Gastrocnemius medialis (tissue), 4 donors: ENCODE results near the gene ZNF511. TPM values are rescaled to one million over a fixed set of nuclear protein-coding genes. Genes with fewer than 3 reads are reported as not detected.
A peak's percentile ranks its signal among the peaks of the same experiment; 100 is the strongest.

Experiments
- ATAC-seq, 2 donors: fragments of 150-250 bp; one replicate each; pipeline ENCODE4 v1.9.1; 2016
- DNase-seq, 2 donors: peaks; one replicate each; pipeline ENCODE4 v3.0.0-alpha.2; 2019
- H3K27ac ChIP-seq, 4 donors: fragments of 200-600 bp; sonication (generic); 1 replicate in 1 of 4; 2 replicates in 3 of 4; pipeline ENCODE4 v1.5.1; 2016 to 2018; ENCODE audit warnings: mild to moderate bottlenecking in 2 of 4, moderate library complexity in 1 of 4
- H3K27me3 ChIP-seq, 3 donors: fragments of 200-600 bp; sonication (generic) in 2 of 3; 1 replicate in 1 of 3; 2 replicates in 2 of 3; pipeline versions ENCODE4 v1.5.1 to v1.6.0; 2016 to 2019; ENCODE audit warnings: mild to moderate bottlenecking in 1 of 3, moderate library complexity in 1 of 3
- H3K36me3 ChIP-seq, 2 donors: fragments of 200-600 bp; sonication (generic) in 1 of 2; one replicate each; pipeline ENCODE4 v1.5.1; 2017 to 2018
- H3K4me1 ChIP-seq, 2 donors: fragments of 200-600 bp; sonication (generic) in 1 of 2; one replicate each; pipeline ENCODE4 v1.5.1; 2016 to 2017; ENCODE audit warnings: mild to moderate bottlenecking in 2 of 2
- H3K4me3 ChIP-seq, 4 donors: fragments of 200-600 bp; sonication (generic) in 3 of 4; 1 replicate in 1 of 4; 2 replicates in 3 of 4; pipeline ENCODE4 v1.5.1; 2016 to 2019; ENCODE audit warnings: mild to moderate bottlenecking in 2 of 4
- H3K9me3 ChIP-seq, 3 donors: fragments of 200-600 bp; sonication (generic) in 2 of 3; 1 replicate in 1 of 3; 2 replicates in 2 of 3; pipeline ENCODE4 v1.5.1; 2016 to 2019
- CTCF ChIP-seq, 5 experiments: fragments of 450-650 bp in 3 of 5; fragments of 200-600 bp in 2 of 5; sonication (generic) in 2 of 5; IDR thresholded peaks in 4 of 5; conservative IDR thresholded peaks in 1 of 5; 1 replicate in 4 of 5; 2 replicates in 1 of 5; pipeline ENCODE4 v1.5.1; 2016 to 2019; ENCODE audit warnings: antibody characterized with exemption in 5 of 5, mild to moderate bottlenecking in 3 of 5, moderate library complexity in 3 of 5
- POLR2A ChIP-seq, 2 donors: fragments of 450-650 bp; IDR thresholded peaks; one replicate each; pipeline ENCODE4 v1.6.1; 2017; ENCODE audit warnings: antibody characterized with exemption in 2 of 2, mild to moderate bottlenecking in 2 of 2, moderate library complexity in 2 of 2
- in situ Hi-C, 4 donors: fragments of 200-750 bp; cut with MboI; loops; one replicate each; pipeline versions ENCODE4 v1.15.0 to v1.8.0; 2017; ENCODE audit warnings: low sequenced_read_pairs in 4 of 4
- intact Hi-C: fragments of 100-400 bp; cut with DNase I; formaldehyde crosslinking; loops from one replicate; pipeline ENCODE4 v1.15.1; 2023; ENCODE audit warnings: low total_unique reads
- total RNA-seq, 4 donors: library from RNA; depleted of rRNA; stranded (reverse); fragments of >200 nt; gene quantifications; one replicate each; pipeline versions ENCODE4 v1.1.0 to v1.2.3, GENCODE V29; 2016

Gene ZNF511
- total RNA-seq, 4 donors from 2014 or later = 25.0 to 49.5 (median 41.9) TPM

- no peak overlapping the region for H3K4me3 ChIP-seq
- DNase-seq = no peak
- no peaks in the 10 kb centered on the region for H3K27me3 ChIP-seq
- TF ChIP-seq POLR2A (IDR thresholded peaks at IDR 0.05) (no peak), CTCF (IDR thresholded peaks at IDR 0.05 in 4 of 5, conservative IDR thresholded peaks at IDR 0.05 in 1 of 5) (no peak)
- no peak for ATAC-seq
- H3K27ac ChIP-seq = no peak overlapping the region
- in situ Hi-C loops = no loop called here
- no peaks in the 10 kb centered on the region for H3K9me3 ChIP-seq
- intact Hi-C loops = no loop called here
- H3K36me3 ChIP-seq = peaks cover 0 to 32% of the 10 kb centered on the region in 2 donors
- H3K4me1 ChIP-seq = peaks cover 23 to 24% of the 10 kb centered on the region in 2 donors
Observed at GRCh38 chr10:133303206-133303605, 5.5 kb upstream of the ZNF511 start.

- ATAC-seq (no peak), DNase-seq (no peak)
- in situ Hi-C loops (no loop called here), intact Hi-C loops (no loop called here)
- Histone ChIP-seq H3K4me1 (peaks cover 24 to 26% of the 10 kb centered on the region in 2 donors), H3K36me3 (peaks cover 0 to 12% of the 10 kb centered on the region in 2 donors), H3K4me3 (no peak overlapping the region), H3K27me3 (no peaks in the 10 kb centered on the region), H3K9me3 (no peaks in the 10 kb centered on the region), H3K27ac (no peak overlapping the region)
- TF ChIP-seq CTCF (IDR thresholded peaks at IDR 0.05 in 4 of 5, conservative IDR thresholded peaks at IDR 0.05 in 1 of 5) (no peak), POLR2A (IDR thresholded peaks at IDR 0.05) (no peak)
Observed at GRCh38 chr10:133306097-133306476, 2.6 kb upstream of the ZNF511 start.

- ATAC-seq (no peak), DNase-seq (no peak)
- in situ Hi-C loops (no loop called here), intact Hi-C loops (no loop called here)
- Histone ChIP-seq H3K27me3 (no peaks in the 10 kb centered on the region), H3K36me3 (peaks cover 0 to 16% of the 10 kb centered on the region in 2 donors), H3K4me3 (peak overlapping the region in 3 of 4 donors; percentile 86 to 99 (median 98)), H3K4me1 (peaks cover 24 to 26% of the 10 kb centered on the region in 2 donors), H3K27ac (no peak overlapping the region), H3K9me3 (no peaks in the 10 kb centered on the region)
- TF ChIP-seq CTCF (IDR thresholded peaks at IDR 0.05 in 4 of 5, conservative IDR thresholded peaks at IDR 0.05 in 1 of 5) (no peak), POLR2A (IDR thresholded peaks at IDR 0.05) (no peak)
Observed at GRCh38 chr10:133306941-133307379, 1.8 kb upstream of the ZNF511 start.

- DNase-seq (peak in 1 of 2 donors; percentile 65), ATAC-seq (peak; percentile 19 to 34)
- Histone ChIP-seq H3K9me3 (no peaks in the 10 kb centered on the region), H3K27me3 (no peaks in the 10 kb centered on the region), H3K4me1 (peaks cover 24 to 26% of the 10 kb centered on the region in 2 donors), H3K36me3 (peaks cover 0 to 24% of the 10 kb centered on the region in 2 donors), H3K27ac (peak overlapping the region; percentile 81 to 99 (median 90)), H3K4me3 (peak overlapping the region; percentile 77 to 99 (median 92))
- in situ Hi-C loops (no loop called here), intact Hi-C loops (loop anchor here (2.0 kb wide), 5 partner anchors 47 to 771 kb away; partner anchors contain the start of genes ECHS1, INPP5A and MTG1)
- TF ChIP-seq POLR2A (IDR thresholded peaks at IDR 0.05) = no peak
- TF ChIP-seq CTCF (IDR thresholded peaks at IDR 0.05 in 4 of 5, conservative IDR thresholded peaks at IDR 0.05 in 1 of 5) = peak in 4 of 5 experiments; percentile 40 to 67 (median 50)
Observed at GRCh38 chr10:133307776-133308420, 816 bp upstream of the ZNF511 start.
